GM12878 (cell line): Measurements from ENCODE around the gene VSTM4. TPM values are rescaled to one million over a fixed set of nuclear protein-coding genes. Genes with fewer than 3 reads are reported as not detected.
A peak's percentile ranks its signal among the peaks of the same experiment; 100 is the strongest.

Source experiments
- ATAC-seq: fragments of 200-7000 bp; cut with Tn5 transposase; 3 replicates; pipeline ENCODE4 v1.9.1; 2020; ENCODE audit warnings: mild to moderate bottlenecking, moderate library complexity
- BruUV-seq: library from RNA; stranded (reverse); fragments of 400-500 nt; replicated peaks from 2 replicates; lab custom pipeline; 2021; lab: Mats Ljungman, UMichigan
- CTCF ChIA-PET: fragments of 300-600 bp; sonication (Branson Sonifier 250); formaldehyde crosslinking; extraction: SDS; loops from one replicate; lab custom pipeline; 2021; ENCODE audit warnings: inconsistent platforms; lab: Yijun Ruan, JAX
- POLR2A ChIA-PET: fragments of 350-600 bp; formaldehyde crosslinking; extraction: SDS; loops from one replicate; lab custom pipeline; 2021; ENCODE audit warnings: inconsistent platforms; lab: Charles Lee
- RAD21 ChIA-PET: fragments of 300-600 bp; sonication (Branson Sonifier 250); formaldehyde crosslinking; loops from one replicate; lab custom pipeline; 2023; ENCODE audit warnings: antibody characterized with exemption; ENCODE audit not compliant: unreplicated experiment; lab: Charles Lee
- SMC1A ChIA-PET: fragments of 300-600 bp; sonication (Branson Sonifier 250); formaldehyde crosslinking; loops from one replicate; lab custom pipeline; 2023; ENCODE audit not compliant: unreplicated experiment, uncharacterized antibody; lab: Charles Lee
- DNase-seq: peaks from one replicate; pipeline ENCODE4 v3.0.0-alpha.2; 2011; ENCODE audit warnings: low read depth, low spot score
- FAIRE-seq: peaks from 3 replicates; lab custom pipeline; 2011; peaks lifted over from hg19 to GRCh38; lab: Jason Lieb, UNC
- H2AFZ ChIP-seq: 2 replicates; pipeline ENCODE4 v1.6.0; 2011; ENCODE audit warnings: low read depth, low read length, control low read depth; ENCODE audit not compliant: control insufficient read depth
- H3K27ac ChIP-seq: 2 replicates; pipeline ENCODE4 v1.5.1; 2011; ENCODE audit warnings: control low read depth; ENCODE audit not compliant: control insufficient read depth, insufficient read depth
- H3K27me3 ChIP-seq, 2 experiments: replicated peaks in 1 of 2; 2 replicates each; pipeline versions ENCODE4 v1.6.0 to v1.6.1; 2011; ENCODE audit warnings: low read length in 1 of 2; ENCODE audit not compliant: control insufficient read depth in 2 of 2, insufficient read depth in 2 of 2
- H3K36me3 ChIP-seq, 2 experiments: 2 replicates each; pipeline ENCODE4 v1.5.1; 2011; ENCODE audit warnings: low read length in 1 of 2; ENCODE audit not compliant: control insufficient read depth in 2 of 2, insufficient read depth in 2 of 2
- H3K4me1 ChIP-seq: 2 replicates; pipeline ENCODE4 v1.6.1; 2011; ENCODE audit warnings: mild to moderate bottlenecking, low read length, moderate library complexity, mixed read lengths; ENCODE audit not compliant: control insufficient read depth, insufficient read depth
- H3K4me2 ChIP-seq: 2 replicates; pipeline ENCODE4 v1.6.0; 2011; ENCODE audit warnings: control low read depth; ENCODE audit not compliant: control insufficient read depth, insufficient read depth
- H3K4me3 ChIP-seq: fragments of 200-600 bp; sonication (generic); 2 replicates; pipeline ENCODE4 v1.5.1; 2016
- H3K79me2 ChIP-seq: 2 replicates; pipeline ENCODE4 v1.6.0; 2011; ENCODE audit warnings: low read length; ENCODE audit not compliant: control insufficient read depth, insufficient read depth
- H3K9ac ChIP-seq: 2 replicates; pipeline ENCODE4 v1.8.0; 2011; ENCODE audit warnings: low read length, control low read depth, mixed read lengths; ENCODE audit not compliant: control insufficient read depth, insufficient read depth
- H3K9me3 ChIP-seq: replicated peaks from 3 replicates; pipeline ENCODE4 v1.5.1; 2011; ENCODE audit warnings: mild to moderate bottlenecking, low read length; ENCODE audit not compliant: control insufficient read depth, insufficient read depth
- H4K20me1 ChIP-seq: 2 replicates; pipeline ENCODE4 v1.6.0; 2011; ENCODE audit not compliant: control insufficient read depth, insufficient read depth
- CHD1 ChIP-seq: IDR thresholded peaks from 2 replicates; pipeline ENCODE4 v1.6.1; 2012; ENCODE audit warnings: low read depth, low read length, improper control_type of control experiment
- IRF4 ChIP-seq: IDR thresholded peaks from 2 replicates; pipeline ENCODE4 v1.6.1; 2011; ENCODE audit warnings: low read depth, low read length
- NRF1 ChIP-seq: conservative IDR thresholded peaks from 2 replicates; pipeline ENCODE4 v1.6.1; 2011; ENCODE audit warnings: mild to moderate bottlenecking, low read depth, low read length, improper control_type of control experiment
- SIN3A ChIP-seq: IDR thresholded peaks from 2 replicates; pipeline ENCODE4 v1.6.1; 2012; ENCODE audit warnings: low read depth, low read length, improper control_type of control experiment
- SP1 ChIP-seq: IDR thresholded peaks from one replicate; pipeline ENCODE4 v1.6.1; 2011; ENCODE audit warnings: low read depth, low read length
- SPI1 ChIP-seq: IDR thresholded peaks from 2 replicates; pipeline ENCODE4 v1.6.1; 2011; ENCODE audit warnings: low read depth, mild to moderate bottlenecking, low read length, moderate library complexity, borderline replicate concordance; ENCODE audit not compliant: insufficient read depth
- WGBS: methylation state at CpG from one replicate; pipeline ENCODE4 v1.1.6; 2016; ENCODE audit warnings: low lambda C conversion rate; ENCODE audit not compliant: insufficient replicate concordance, insufficient coverage; ENCODE audit errors: missing lambda C conversion rate; 5-methylcytosine and 5-hydroxymethylcytosine counted together
- in situ Hi-C: fragments of 300-500 bp; cut with MboI; formaldehyde crosslinking; loops from 9 replicates; pipeline ENCODE4 v1.14.3; 2018; ENCODE audit warnings: mixed read lengths
- intact Hi-C: fragments of 100-400 bp; cut with micrococcal nuclease; formaldehyde crosslinking; loops from one replicate; pipeline ENCODE4 v1.14.2; 2022; ENCODE audit not compliant: unreplicated experiment
- polyA plus RNA-seq, 11 experiments: library from polyadenylated mRNA; depleted of rRNA in 4 of 11; unstranded in 6 of 11; stranded (reverse) in 5 of 11; fragments of >200 nt; fragmentation: Nextera tagmentation in 4 of 11; fragmentation: Illumina TruSeq in 1 of 11; extraction: Ambion mirVana in 4 of 11; extraction: Trizol in 1 of 11; gene quantifications; 1 replicate in 1 of 11; 2 replicates in 10 of 11; pipeline versions ENCODE4 v1.2.1 to v1.2.3, GENCODE V29; 2011 to 2016; ENCODE audit warnings: inconsistent platforms in 2 of 11, missing spikeins in 2 of 11, low read depth in 1 of 11
- total RNA-seq, 4 experiments: library from RNA; depleted of rRNA in 3 of 4; stranded (reverse); fragments of >200 nt in 3 of 4; fragmentation: Illumina TruSeq in 1 of 4; extraction: Trizol in 1 of 4; gene quantifications; 2 replicates each; pipeline versions ENCODE4 v1.2.1 to v1.2.3, GENCODE V29; 2013 to 2021
- TF ChIP-seq, protein P1 (sequence below): IDR thresholded peaks from 2 replicates; pipeline ENCODE4 v1.6.1; 2012; ENCODE audit warnings: low read depth, low read length, improper control_type of control experiment

The VSTM4 gene
- total and polyA plus RNA-seq, 10 of the 15 experiments (the other 5 are each of a cell fraction or from before 2014, with no cell fraction given) = 0.01 to 0.14 (median 0.02) TPM; not detected in 7

- ATAC-seq = no peak
- DNase-seq = no peak
- Histone ChIP-seq H3K4me3 (no peak overlapping the region), H4K20me1 (no peaks in the 10 kb centered on the region; the same call in 1 of the 2 replicates), H3K27me3 (no peaks in the 10 kb centered on the region), H3K27ac (no peak overlapping the region), H3K4me1 (no peaks in the 10 kb centered on the region), H3K9me3 (no peaks in the 10 kb centered on the region), H3K36me3 (peaks cover 0 to 1% of the 10 kb centered on the region in 2 experiments; a peak in 1 of 4 replicates), H3K79me2 (no peaks in the 10 kb centered on the region), H3K9ac (no peak overlapping the region), H3K4me2 (no peak overlapping the region), H2AFZ (no peak overlapping the region)
- TF ChIP-seq SP1 = no peak
- TF ChIP-seq CHD1 = no peak
- TF ChIP-seq SPI1 = no peak
- no peak for TF ChIP-seq IRF4
- intact Hi-C loops = no loop called here
- ChIA-PET RAD21 (no interaction called here), SMC1A (no interaction called here), CTCF (no interaction called here), POLR2A (no interaction called here)
- WGBS = 78% methylated on average over 7 of the region's 7 CpGs
- BruUV-seq = no TSS peak
- in situ Hi-C loops = no loop called here
- FAIRE-seq = no peak
Measured at GRCh38 chr10:49158404-49158803, 43.1 kb upstream of the VSTM4 start.

GRCh38 chr10:49157229-49157628 is 41.9 kb upstream of the VSTM4 start:
- H3K36me3 ChIP-seq = no peaks in the 10 kb centered on the region
- no peaks in the 10 kb centered on the region for H3K9me3 ChIP-seq
- no TSS peak for BruUV-seq
- in situ Hi-C loops = no loop called here
- H3K4me3 ChIP-seq = no peak overlapping the region
- CTCF ChIA-PET = interaction anchor here (1.2 to 1.6 kb wide), 2 partner anchors 12 to 501 kb away, joined by 3 read pairs; no protein-coding TSS in a partner anchor
- no peaks in the 10 kb centered on the region for H3K79me2 ChIP-seq
- H3K9ac ChIP-seq = no peak overlapping the region
- H4K20me1 ChIP-seq = no peaks in the 10 kb centered on the region
- H2AFZ ChIP-seq = no peak overlapping the region
- POLR2A ChIA-PET = no interaction called here
- SMC1A ChIA-PET = no interaction called here
- H3K4me1 ChIP-seq = no peaks in the 10 kb centered on the region
- FAIRE-seq (no peak), DNase-seq (no peak), ATAC-seq (peak; percentile 53)
- H3K4me2 ChIP-seq = no peak overlapping the region
- RAD21 ChIA-PET = no interaction called here
- WGBS = 55% methylated on average over 3 of the region's 3 CpGs
- no peak overlapping the region for H3K27ac ChIP-seq
- intact Hi-C loops = no loop called here
- TF ChIP-seq, protein P1, sequence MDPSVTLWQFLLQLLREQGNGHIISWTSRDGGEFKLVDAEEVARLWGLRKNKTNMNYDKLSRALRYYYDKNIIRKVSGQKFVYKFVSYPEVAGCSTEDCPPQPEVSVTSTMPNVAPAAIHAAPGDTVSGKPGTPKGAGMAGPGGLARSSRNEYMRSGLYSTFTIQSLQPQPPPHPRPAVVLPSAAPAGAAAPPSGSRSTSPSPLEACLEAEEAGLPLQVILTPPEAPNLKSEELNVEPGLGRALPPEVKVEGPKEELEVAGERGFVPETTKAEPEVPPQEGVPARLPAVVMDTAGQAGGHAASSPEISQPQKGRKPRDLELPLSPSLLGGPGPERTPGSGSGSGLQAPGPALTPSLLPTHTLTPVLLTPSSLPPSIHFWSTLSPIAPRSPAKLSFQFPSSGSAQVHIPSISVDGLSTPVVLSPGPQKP = no peak
- no peak for TF ChIP-seq SIN3A
- no peak for TF ChIP-seq NRF1
- TF ChIP-seq, all 136 proteins: peak for 0
- no peaks in the 10 kb centered on the region for H3K27me3 ChIP-seq
